Thymus (tissue), 11 donors: Measurements from ENCODE around the gene CALU. TPM values are rescaled to one million over a fixed set of nuclear protein-coding genes. Genes with fewer than 3 reads are reported as not detected.

ENCODE experiments used
- DNase-seq, 9 donors: peaks; one replicate each; pipeline ENCODE4 v3.0.0-alpha.2; 2013; ENCODE audit warnings: low spot score in 9 of 9, low read depth in 6 of 9, missing footprints in 1 of 9
- H3K27ac ChIP-seq, 2 donors: one replicate each; pipeline ENCODE4 v1.5.1; 2013; ENCODE audit warnings: control low read depth in 1 of 2, low read depth in 1 of 2, low read length in 1 of 2, mild to moderate bottlenecking in 1 of 2, moderate library complexity in 1 of 2
- H3K27me3 ChIP-seq, 2 donors: one replicate each; pipeline ENCODE4 v1.5.1; 2013; ENCODE audit warnings: low read length in 1 of 2; ENCODE audit not compliant: control insufficient read depth in 2 of 2, insufficient read depth in 1 of 2
- H3K36me3 ChIP-seq, 2 donors: one replicate each; pipeline ENCODE4 v1.5.1; 2013; ENCODE audit warnings: low read length in 1 of 2, mild to moderate bottlenecking in 1 of 2, moderate library complexity in 1 of 2; ENCODE audit not compliant: control insufficient read depth in 2 of 2, insufficient read depth in 2 of 2
- H3K4me1 ChIP-seq, 2 donors: one replicate each; pipeline ENCODE4 v1.5.1; 2013; ENCODE audit warnings: low read length in 2 of 2; ENCODE audit not compliant: control insufficient read depth in 2 of 2, insufficient read depth in 2 of 2
- H3K4me3 ChIP-seq, 2 donors: one replicate each; pipeline ENCODE4 v1.5.1; 2013; ENCODE audit warnings: low read length in 2 of 2, control low read depth in 1 of 2, mild to moderate bottlenecking in 1 of 2
- H3K9me3 ChIP-seq, 2 donors: one replicate each; pipeline ENCODE4 v1.5.1; 2013; ENCODE audit warnings: low read length in 1 of 2, mild to moderate bottlenecking in 1 of 2; ENCODE audit not compliant: control insufficient read depth in 2 of 2, insufficient read depth in 1 of 2
- WGBS: extraction: QIAGEN DNeasy Blood & Tissue Kit; methylation state at CpG from one replicate; pipeline ENCODE4 v1.1.7; 2013; 5-methylcytosine and 5-hydroxymethylcytosine counted together
- polyA plus RNA-seq: library from polyadenylated mRNA; stranded (reverse); fragments of 200-250 nt; gene quantifications from one replicate; pipeline ENCODE4 v1.2.3, GENCODE V29; 2013
- total RNA-seq: library from RNA; stranded (reverse); fragments of 120-200 nt; gene quantifications from one replicate; pipeline ENCODE4 v1.2.4, GENCODE V29; 2013
- donor health status: healthy.

The CALU gene
- total and polyA plus RNA-seq, 2 donors, result 22.2 to 44.4 TPM

DNA sequence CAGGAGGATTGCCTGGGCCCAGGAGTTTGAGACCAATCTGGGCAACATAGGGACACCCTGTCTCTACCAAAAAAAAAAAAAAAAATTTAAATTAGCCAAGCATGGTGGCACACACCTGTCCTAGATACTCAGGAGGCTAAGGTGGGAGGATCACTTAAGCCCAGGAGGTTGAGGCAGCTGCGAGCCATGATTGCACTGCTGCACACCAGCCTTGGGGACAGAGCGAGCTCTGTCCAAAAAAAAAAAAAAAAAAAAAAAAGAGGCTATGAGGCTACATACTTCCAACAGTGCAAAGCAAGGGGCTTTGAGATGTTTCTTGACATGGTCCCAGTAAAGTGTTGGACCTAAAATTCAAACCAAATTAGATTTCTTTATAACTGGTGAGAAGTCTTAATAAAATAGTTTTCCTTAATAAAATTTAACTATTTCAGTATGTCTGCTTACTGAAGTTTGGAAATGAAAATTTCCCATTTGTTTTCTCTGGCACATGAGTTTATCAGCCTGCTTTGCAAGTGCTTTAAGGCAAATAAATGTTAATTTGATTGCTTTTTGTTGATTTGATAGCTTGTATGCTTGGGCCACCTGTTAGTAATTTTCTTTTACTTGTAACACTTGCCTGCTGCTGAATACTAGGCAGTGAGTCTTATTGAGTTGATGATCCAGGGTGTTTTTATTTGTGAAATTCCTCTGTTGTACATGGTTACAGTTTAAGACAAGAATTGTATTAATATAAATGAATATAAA lies 16.1 kb downstream of the CALU start:
- H3K27ac ChIP-seq, result no peak overlapping the region
- no peaks in the 10 kb centered on the region for H3K9me3 ChIP-seq
- DNase-seq, result no peak
- peaks cover 14 to 56% of the 10 kb centered on the region in 2 donors for H3K36me3 ChIP-seq
- H3K27me3 ChIP-seq, result no peaks in the 10 kb centered on the region
- H3K4me3 ChIP-seq, result no peak overlapping the region
- no peaks in the 10 kb centered on the region for H3K4me1 ChIP-seq
- WGBS, result 94% methylated on average over 2 of the region's 2 CpGs

DNA sequence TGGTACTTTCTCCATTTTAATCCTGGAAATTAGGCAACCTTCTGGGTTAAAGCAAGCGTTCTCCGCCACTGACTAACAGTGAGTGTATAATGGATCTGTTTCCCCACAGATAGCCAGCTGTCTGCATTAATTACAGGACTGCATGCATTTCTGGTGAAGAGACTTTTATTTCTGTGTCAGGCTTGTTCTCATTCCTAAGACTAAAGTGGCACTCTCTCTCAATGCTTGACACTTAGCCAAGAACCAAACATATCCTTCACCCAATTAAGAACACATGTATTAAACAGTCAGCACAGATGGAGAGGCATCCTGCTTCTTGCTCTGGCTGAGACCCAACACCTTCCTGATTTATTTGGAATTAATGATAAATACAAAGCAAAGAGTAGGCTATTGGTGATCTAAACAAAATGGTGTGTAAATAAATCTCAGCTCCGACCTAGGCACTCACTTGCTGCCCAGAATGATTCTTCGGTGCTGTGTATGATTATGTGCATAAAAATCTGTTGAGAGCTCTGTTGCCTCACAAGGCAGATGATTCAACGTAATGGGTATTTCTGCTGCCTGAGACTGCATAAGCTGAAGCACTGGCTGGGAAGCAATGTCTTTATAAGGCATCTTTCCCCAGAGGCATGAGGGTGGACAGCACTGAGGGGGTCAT lies 16.8 kb downstream of the CALU start:
- no peak overlapping the region for H3K27ac ChIP-seq
- H3K4me1 ChIP-seq, result no peaks in the 10 kb centered on the region
- no peak for DNase-seq
- no peak overlapping the region for H3K4me3 ChIP-seq
- H3K9me3 ChIP-seq, result no peaks in the 10 kb centered on the region
- H3K36me3 ChIP-seq, result peaks cover 17 to 54% of the 10 kb centered on the region in 2 donors
- no peaks in the 10 kb centered on the region for H3K27me3 ChIP-seq
- WGBS, result 97% methylated on average over 5 of the region's 5 CpGs

DNA sequence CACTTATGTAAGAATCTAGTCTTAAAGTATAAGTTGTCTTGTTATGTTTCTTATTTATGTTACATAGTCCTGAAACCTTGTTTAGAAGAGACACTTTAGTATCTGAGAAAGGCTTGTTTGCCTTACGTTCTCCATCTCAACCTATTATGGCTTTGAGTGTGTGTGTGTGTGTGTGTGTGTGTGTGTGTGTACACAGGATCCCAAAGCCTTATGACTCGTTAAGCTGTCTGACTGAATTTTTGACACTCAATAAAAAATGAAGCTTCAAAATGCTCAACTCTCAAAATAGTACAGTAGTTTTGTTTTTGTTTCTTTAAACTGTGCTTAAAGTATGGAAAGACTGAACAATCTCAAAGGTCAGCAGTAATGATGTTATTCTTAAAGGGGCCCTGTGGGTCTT lies 18.0 kb downstream of the CALU start:
- no peak overlapping the region for H3K27ac ChIP-seq
- H3K4me1 ChIP-seq, result no peaks in the 10 kb centered on the region
- peaks cover 17 to 56% of the 10 kb centered on the region in 2 donors for H3K36me3 ChIP-seq
- H3K9me3 ChIP-seq, result no peaks in the 10 kb centered on the region
- H3K27me3 ChIP-seq, result no peaks in the 10 kb centered on the region
- H3K4me3 ChIP-seq, result no peak overlapping the region
- 96% methylated on average over 2 of the region's 2 CpGs for WGBS
- DNase-seq, result no peak

DNA sequence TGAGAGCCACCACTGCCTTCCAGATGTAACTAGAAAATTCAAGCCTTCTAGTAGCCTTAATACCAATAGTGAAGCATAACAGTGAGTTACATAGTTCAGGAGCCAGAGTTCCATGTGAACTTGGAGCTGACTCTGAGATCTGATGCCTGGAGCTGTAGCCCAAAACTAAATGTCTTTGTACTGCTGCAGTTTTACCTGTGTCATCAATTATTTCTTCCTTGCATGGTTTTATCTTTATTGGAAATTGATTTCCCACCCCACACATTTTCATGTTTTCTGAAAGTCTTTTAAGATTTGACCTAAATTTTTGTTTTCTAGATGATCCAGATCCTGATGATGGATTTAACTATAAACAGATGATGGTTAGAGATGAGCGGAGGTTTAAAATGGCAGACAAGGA lies 19.4 kb downstream of the CALU start:
- no peak for DNase-seq
- H3K27me3 ChIP-seq, result no peaks in the 10 kb centered on the region
- H3K4me1 ChIP-seq, result no peaks in the 10 kb centered on the region
- H3K27ac ChIP-seq, result no peak overlapping the region
- H3K9me3 ChIP-seq, result no peaks in the 10 kb centered on the region
- peaks cover 17 to 61% of the 10 kb centered on the region in 2 donors for H3K36me3 ChIP-seq
- 100% methylated on average over 1 of the region's 1 CpG for WGBS
- no peak overlapping the region for H3K4me3 ChIP-seq

DNA sequence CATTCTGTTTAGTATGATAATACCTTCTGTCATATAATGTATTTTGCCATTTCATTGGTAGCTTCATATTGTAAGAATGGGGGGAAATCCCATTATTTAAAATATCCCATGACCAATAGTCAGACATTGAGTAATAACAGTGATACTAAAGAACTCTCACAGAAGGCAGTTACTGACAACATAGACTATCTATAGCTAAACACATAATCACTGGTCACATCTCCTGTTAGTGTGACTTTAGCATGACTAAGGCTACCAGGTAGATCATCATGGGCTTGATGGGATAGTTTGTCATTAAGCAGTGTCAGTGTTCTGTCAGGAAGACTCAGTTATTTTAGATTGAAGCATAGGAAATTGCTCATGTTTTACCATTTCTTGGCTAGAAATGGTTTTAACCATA lies 20.1 kb downstream of the CALU start:
- Histone ChIP-seq H3K27ac (no peak overlapping the region), H3K4me1 (no peaks in the 10 kb centered on the region), H3K27me3 (no peaks in the 10 kb centered on the region), H3K9me3 (no peaks in the 10 kb centered on the region), H3K4me3 (no peak overlapping the region), H3K36me3 (peaks cover 12 to 62% of the 10 kb centered on the region in 2 donors)
- DNase-seq, result no peak

DNA sequence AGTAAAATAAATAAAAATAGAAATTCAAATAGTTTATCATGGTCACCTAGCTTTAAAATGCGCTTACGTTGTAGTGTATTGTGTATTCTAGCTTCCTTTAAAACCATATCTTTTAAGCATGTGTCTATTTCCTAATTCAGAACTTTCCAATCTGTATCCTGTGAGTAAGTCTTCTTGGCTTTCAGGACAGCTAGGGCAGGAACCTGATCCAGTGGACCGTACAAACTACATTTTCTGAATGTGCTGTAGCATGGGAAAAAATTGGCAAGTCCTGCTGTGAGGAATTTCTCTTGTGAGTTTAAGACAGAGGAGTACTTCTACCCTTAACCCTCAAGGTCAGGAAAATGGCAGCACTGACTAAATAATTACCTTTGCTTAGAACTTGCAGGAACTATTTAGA lies 24.4 kb downstream of the CALU start:
- Histone ChIP-seq H3K4me1 (no peaks in the 10 kb centered on the region), H3K36me3 (peaks cover 7 to 57% of the 10 kb centered on the region in 2 donors), H3K27ac (no peak overlapping the region), H3K4me3 (no peak overlapping the region), H3K9me3 (no peaks in the 10 kb centered on the region), H3K27me3 (no peaks in the 10 kb centered on the region)
- 98% methylated on average over 3 of the region's 3 CpGs for WGBS
- DNase-seq, result no peak

DNA sequence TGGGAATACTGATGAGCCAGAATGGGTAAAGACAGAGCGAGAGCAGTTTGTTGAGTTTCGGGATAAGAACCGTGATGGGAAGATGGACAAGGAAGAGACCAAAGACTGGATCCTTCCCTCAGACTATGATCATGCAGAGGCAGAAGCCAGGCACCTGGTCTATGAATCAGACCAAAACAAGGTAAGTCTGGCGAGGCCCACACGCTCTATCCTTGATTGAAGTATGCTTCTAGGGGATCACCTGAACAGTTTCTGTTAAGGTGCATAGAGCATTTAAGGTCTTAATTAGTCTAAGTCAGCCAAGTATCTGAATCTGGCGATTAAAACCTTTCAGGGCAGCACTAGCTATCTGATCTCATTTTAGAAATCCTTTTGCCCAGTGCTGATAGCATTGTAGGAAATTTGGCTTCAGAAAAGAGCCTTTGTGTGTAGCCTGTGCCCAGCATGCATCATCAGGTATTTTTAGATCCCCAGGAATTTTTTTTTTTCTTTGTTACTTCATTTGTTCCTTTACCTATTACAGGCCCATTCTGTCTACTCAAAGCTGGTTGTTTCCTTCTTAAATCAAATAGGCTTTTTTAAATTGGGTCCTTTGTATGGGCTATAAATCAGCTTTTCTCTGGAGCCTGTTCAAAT lies 28.4 kb downstream of the CALU start:
- H3K9me3 ChIP-seq, result no peaks in the 10 kb centered on the region
- WGBS, result 98% methylated on average over 6 of the region's 6 CpGs
- no peak for DNase-seq
- H3K4me3 ChIP-seq, result no peak overlapping the region
- H3K27ac ChIP-seq, result no peak overlapping the region
- no peaks in the 10 kb centered on the region for H3K4me1 ChIP-seq
- no peaks in the 10 kb centered on the region for H3K27me3 ChIP-seq
- H3K36me3 ChIP-seq, result peaks cover 20 to 68% of the 10 kb centered on the region in 2 donors

DNA sequence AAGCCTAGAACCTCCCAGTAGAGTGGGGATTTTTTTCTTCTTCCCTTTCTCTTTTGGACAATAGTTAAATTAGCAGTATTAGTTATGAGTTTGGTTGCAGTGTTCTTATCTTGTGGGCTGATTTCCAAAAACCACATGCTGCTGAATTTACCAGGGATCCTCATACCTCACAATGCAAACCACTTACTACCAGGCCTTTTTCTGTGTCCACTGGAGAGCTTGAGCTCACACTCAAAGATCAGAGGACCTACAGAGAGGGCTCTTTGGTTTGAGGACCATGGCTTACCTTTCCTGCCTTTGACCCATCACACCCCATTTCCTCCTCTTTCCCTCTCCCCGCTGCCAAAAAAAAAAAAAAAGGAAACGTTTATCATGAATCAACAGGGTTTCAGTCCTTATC lies 31.1 kb downstream of the CALU start:
- H3K9me3 ChIP-seq, result no peaks in the 10 kb centered on the region
- no peaks in the 10 kb centered on the region for H3K4me1 ChIP-seq
- H3K27me3 ChIP-seq, result no peaks in the 10 kb centered on the region
- WGBS, result 86% methylated on average over 2 of the region's 2 CpGs
- DNase-seq, result no peak
- no peak overlapping the region for H3K4me3 ChIP-seq
- peaks cover 36 to 66% of the 10 kb centered on the region in 2 donors for H3K36me3 ChIP-seq
- H3K27ac ChIP-seq, result no peak overlapping the region

DNA sequence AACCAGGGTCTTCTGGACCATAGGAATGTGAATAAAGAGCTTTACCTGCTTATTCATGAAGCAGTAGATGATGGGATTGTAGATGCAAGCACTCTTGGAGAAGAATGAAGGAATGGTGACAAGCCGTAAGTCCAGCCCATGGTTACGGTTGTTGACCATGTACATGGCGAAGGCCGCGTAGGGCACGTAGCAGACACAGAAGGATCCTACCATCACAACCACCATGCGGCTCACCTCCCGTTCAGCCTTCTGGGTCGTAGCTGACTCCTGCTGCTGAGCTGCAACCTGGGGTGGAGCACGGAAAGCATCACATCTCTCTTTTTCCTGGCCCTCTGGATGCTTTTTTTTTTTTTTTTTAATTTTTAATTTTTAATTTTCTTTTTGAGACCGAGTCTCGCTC lies 34.4 kb downstream of the CALU start:
- Histone ChIP-seq H3K9me3 (no peaks in the 10 kb centered on the region), H3K27me3 (no peaks in the 10 kb centered on the region), H3K4me3 (no peak overlapping the region), H3K36me3 (peaks cover 36 to 47% of the 10 kb centered on the region in 2 donors), H3K4me1 (no peaks in the 10 kb centered on the region), H3K27ac (no peak overlapping the region)
- WGBS, result 98% methylated on average over 12 of the region's 12 CpGs
- DNase-seq, result no peak
